GM12874 (cell line): Measurements from ENCODE around the gene NSG2.

ENCODE experiments used
- CTCF ChIP-seq: IDR thresholded peaks from 2 replicates; pipeline ENCODE4 v1.5.1; 2011; ENCODE audit warnings: low read depth, mild to moderate bottlenecking, control low read depth, low read length, moderate library complexity; ENCODE audit not compliant: insufficient read depth

NSG2 gene

GRCh38 chr5:174108745-174109144 is 63.2 kb downstream of the NSG2 start:
- no peak for TF ChIP-seq CTCF

DNA sequence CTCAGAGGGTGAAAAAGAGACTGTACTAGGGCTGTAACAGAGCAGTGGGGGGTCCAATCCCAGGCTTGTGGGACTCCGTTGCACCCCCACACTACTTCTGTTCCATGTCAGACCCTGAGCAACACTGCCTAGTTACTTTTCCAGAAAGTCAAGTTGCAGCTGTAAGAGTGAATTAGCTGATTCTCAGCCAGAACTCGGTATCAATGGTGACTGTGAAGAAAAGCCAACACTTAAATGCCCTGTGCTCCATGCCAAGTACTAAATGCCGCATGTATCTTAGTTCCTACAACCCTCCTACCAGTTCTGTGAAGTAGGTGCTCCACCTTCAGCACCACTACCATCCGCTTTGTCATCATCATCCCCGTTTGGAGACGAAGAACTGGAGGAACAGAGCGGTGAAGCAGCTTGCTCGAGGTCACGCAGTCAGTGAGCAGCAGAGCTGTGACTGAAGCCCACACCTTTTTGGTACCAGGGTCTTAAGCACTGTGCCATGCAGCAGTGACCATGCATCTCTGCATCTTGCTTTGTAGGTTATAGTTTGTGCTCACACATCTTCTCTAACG is 64.3 kb downstream of the NSG2 start:
- no peak for TF ChIP-seq CTCF

GRCh38 chr5:174110310-174110709 is 64.8 kb downstream of the NSG2 start:
- no peak for TF ChIP-seq CTCF

GRCh38 chr5:174111287-174111973 is 65.9 kb downstream of the NSG2 start:
- TF ChIP-seq CTCF = no peak

DNA sequence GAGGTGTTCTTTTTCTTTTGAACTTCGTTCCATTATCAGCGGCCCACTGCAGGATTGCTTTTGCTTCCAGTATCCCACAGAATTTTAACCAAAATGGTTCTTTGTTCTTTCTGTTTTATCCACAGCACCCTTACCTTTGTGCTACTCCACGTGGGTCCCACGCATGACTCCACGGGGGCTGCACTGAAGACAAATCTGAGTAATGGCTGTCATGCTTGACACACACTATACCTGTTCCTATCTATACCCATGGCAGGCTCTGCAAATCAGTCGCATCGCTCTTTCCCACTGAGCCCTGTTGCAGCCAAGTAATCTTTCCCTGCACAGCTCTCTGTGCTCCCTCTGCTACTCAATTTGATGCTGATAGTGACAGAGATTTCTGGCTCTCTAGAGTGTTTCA is 69.7 kb downstream of the NSG2 start:
- TF ChIP-seq CTCF = no peak

DNA sequence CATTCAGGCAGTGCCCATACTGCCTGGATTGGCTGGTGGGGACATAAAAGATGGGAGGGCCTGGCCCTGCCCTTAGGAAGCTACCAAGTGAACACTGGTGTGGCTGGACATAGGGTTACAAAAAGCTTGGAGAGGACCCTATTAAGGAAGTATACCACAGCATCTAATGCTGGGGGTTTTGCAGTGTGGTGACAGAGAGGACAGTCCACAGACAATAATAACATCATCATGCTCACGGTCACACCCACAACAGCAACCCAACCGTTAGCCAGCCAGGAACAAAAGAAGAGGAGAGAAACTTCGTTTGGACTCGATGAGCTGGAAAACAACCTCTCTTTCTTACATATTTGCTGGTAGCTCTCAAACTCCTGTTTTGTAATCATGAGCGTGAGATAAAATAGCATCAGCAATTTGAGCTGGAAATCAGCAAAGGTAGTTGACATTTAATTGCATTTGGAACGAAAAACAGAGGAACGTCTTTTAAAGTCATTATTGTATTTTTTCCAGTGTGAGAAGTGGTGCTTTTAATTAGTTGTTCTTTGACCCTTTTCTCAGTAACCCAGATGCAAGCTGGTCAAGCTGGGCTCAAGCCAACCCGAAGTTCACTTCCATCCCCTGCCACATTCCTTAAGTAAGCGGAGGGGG is 73.4 kb downstream of the NSG2 start:
- TF ChIP-seq CTCF = no peak

DNA sequence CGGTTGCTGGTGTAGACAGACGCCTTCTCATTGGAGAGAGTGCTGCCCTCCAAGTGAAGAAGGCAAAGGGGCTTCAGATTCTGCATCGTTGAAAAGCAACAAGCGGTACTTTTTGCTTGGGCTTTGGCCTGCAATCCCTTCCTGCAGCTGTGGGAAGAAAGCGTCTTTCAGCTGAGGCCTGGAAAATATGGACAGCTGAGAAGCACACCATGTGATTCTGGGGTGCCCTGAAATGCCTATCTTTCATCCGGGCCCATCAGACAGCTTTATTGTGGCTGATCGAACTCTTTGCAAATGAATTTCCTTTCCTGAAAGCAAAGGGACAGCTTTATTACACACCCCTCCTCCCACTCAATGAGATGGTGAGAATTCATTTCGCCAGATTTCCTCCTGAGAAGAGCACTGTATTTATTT is 74.0 kb downstream of the NSG2 start:
- no peak for TF ChIP-seq CTCF
